GM08714 (cell line): ENCODE measurements around the gene CSAD.
"Not testable (repeated sequence)": the region's sequence is repeated elsewhere in the genome, so short reads cannot be mapped to it uniquely, and the experiment has no call there.

Experiments
- H3K4me3 ChIP-seq: fragments of 200-500 bp; sonication (Bioruptor generic); 2 replicates; pipeline ENCODE4 v1.5.1; 2014; ENCODE audit warnings: mild to moderate bottlenecking, low read length, inconsistent platforms
- ZNF274 ChIP-seq: IDR thresholded peaks from 2 replicates; pipeline ENCODE4 v1.6.1; 2012; ENCODE audit warnings: mild to moderate bottlenecking, low read depth, low read length

The CSAD gene

GRCh38 chr12:53170876-53171724, 9.6 kb downstream of the CSAD start:
- no peak overlapping the region for H3K4me3 ChIP-seq
- TF ChIP-seq ZNF274, result no peak

- H3K4me3 ChIP-seq, result no peak overlapping the region
- TF ChIP-seq ZNF274, result no peak
These were observed 10.5 kb downstream of the CSAD start for GRCh38 chr12:53170215-53170614.

- no peak for TF ChIP-seq ZNF274
- H3K4me3 ChIP-seq, result no peak overlapping the region
These were observed 11.1 kb downstream of the CSAD start for GRCh38 chr12:53169644-53170043.

- H3K4me3 ChIP-seq, result no peak overlapping the region
- no peak for TF ChIP-seq ZNF274
These were observed 13.9 kb downstream of the CSAD start for GRCh38 chr12:53166837-53167236.

GRCh38 chr12:53163008-53163407, 17.7 kb downstream of the CSAD start:
- H3K4me3 ChIP-seq, result not testable (repeated sequence)

- no peak overlapping the region for H3K4me3 ChIP-seq
- TF ChIP-seq ZNF274, result no peak
These were observed 19.4 kb downstream of the CSAD start for GRCh38 chr12:53161119-53161911.

GRCh38 chr12:53160673-53161072, 20.1 kb downstream of the CSAD start:
- TF ChIP-seq ZNF274, result no peak
- no peak overlapping the region for H3K4me3 ChIP-seq

- H3K4me3 ChIP-seq, result no peak overlapping the region
These were observed 20.7 kb downstream of the CSAD start for GRCh38 chr12:53160000-53160399.

GRCh38 chr12:53159195-53159839, 21.4 kb downstream of the CSAD start:
- no peak overlapping the region for H3K4me3 ChIP-seq

More at GRCh38 chr12:53160000-53160399, 20.7 kb downstream of the CSAD start:
- TF ChIP-seq ZNF274, result no peak

GRCh38 chr12:53152390-53152789, 28.3 kb downstream of the CSAD start:
- no peak overlapping the region for H3K4me3 ChIP-seq
- TF ChIP-seq ZNF274, result no peak

More at GRCh38 chr12:53159195-53159839, 21.4 kb downstream of the CSAD start:
- TF ChIP-seq ZNF274, result no peak

- no peak for TF ChIP-seq ZNF274
- no peak overlapping the region for H3K4me3 ChIP-seq
These were observed 29.7 kb downstream of the CSAD start for GRCh38 chr12:53151039-53151438.

- TF ChIP-seq ZNF274, result no peak
- no peak overlapping the region for H3K4me3 ChIP-seq
These were observed 33.1 kb downstream of the CSAD start for GRCh38 chr12:53147653-53148052.

GRCh38 chr12:53147181-53147580, 33.5 kb downstream of the CSAD start:
- no peak overlapping the region for H3K4me3 ChIP-seq
- TF ChIP-seq ZNF274, result no peak

- no peak for TF ChIP-seq ZNF274
- H3K4me3 ChIP-seq, result no peak overlapping the region
These were observed 35.1 kb downstream of the CSAD start for GRCh38 chr12:53145383-53146260.

- no peak overlapping the region for H3K4me3 ChIP-seq
- no peak for TF ChIP-seq ZNF274
These were observed 37.4 kb downstream of the CSAD start for GRCh38 chr12:53143355-53143754.
